Endothelial cell (in vitro differentiated cells): ENCODE data around the gene NAALADL2. TPM values are rescaled to one million over a fixed set of nuclear protein-coding genes. Genes with fewer than 3 reads are reported as not detected.

Source experiments
- DNase-seq: peaks from one replicate; pipeline ENCODE4 v3.0.0; 2021; ENCODE audit warnings: low spot score
- H3K27ac Mint-ChIP-seq: one replicate; pipeline ENCODE4 v1.8.0; 2021; ENCODE audit warnings: mixed read lengths, inconsistent platforms; ENCODE audit not compliant: unreplicated experiment
- H3K27me3 Mint-ChIP-seq: one replicate; pipeline ENCODE4 v1.8.0; 2021; ENCODE audit warnings: mild to moderate bottlenecking, moderate library complexity, mixed read lengths, inconsistent platforms; ENCODE audit not compliant: unreplicated experiment
- H3K36me3 Mint-ChIP-seq: one replicate; pipeline ENCODE4 v1.8.0; 2021; ENCODE audit warnings: mild to moderate bottlenecking, low read depth, mixed read lengths, inconsistent platforms; ENCODE audit not compliant: unreplicated experiment
- H3K4me1 Mint-ChIP-seq: one replicate; pipeline ENCODE4 v1.8.0; 2021; ENCODE audit warnings: mild to moderate bottlenecking, mixed read lengths, inconsistent platforms; ENCODE audit not compliant: unreplicated experiment
- H3K4me3 Mint-ChIP-seq: one replicate; pipeline ENCODE4 v1.8.0; 2021; ENCODE audit warnings: mild to moderate bottlenecking, mixed read lengths, inconsistent platforms; ENCODE audit not compliant: unreplicated experiment
- H3K9me3 Mint-ChIP-seq: one replicate; pipeline ENCODE4 v1.8.0; 2021; ENCODE audit warnings: mixed read lengths, inconsistent platforms; ENCODE audit not compliant: unreplicated experiment
- total RNA-seq: library from RNA; stranded (reverse); fragmentation: NEBNext Ultra II Directional; extraction: Animal tissue kit (Norgen Biotek cat#: 25700); gene quantifications from one replicate; pipeline ENCODE4 v1.2.1, GENCODE V29; 2021; ENCODE audit not compliant: unreplicated experiment
- TF ChIP-seq, protein P1 (sequence below): fragments of 200-600 bp; sonication (generic); IDR thresholded peaks from one replicate; pipeline ENCODE4 v1.5.0; 2021; ENCODE audit warnings: antibody characterized with exemption; ENCODE audit not compliant: unreplicated experiment

NAALADL2 gene
- total RNA-seq, 1 donor from 2014 or later, result 3.5 TPM

DNA sequence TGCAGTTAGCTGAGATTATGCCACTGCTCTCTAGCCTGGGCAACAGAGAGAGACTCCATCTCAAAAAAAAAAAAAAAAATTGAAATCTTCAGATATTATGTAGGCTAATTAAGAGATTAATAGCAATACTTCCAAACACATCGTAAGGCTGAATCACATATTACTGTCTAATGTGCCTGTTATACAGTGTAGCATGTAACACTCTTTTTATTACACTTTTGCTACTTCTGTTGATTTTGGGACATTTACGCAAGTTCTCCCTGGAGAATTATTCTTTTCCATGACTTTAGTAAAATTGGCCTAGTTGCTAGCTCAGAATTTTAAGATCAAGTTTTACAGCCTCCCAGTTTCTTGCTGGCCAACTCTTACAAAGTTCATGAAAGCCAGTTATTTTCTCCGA lies 605.2 kb downstream of the NAALADL2 start:
- no peak for DNase-seq
- Mint-ChIP-seq H3K4me1 (no peaks in the 10 kb centered on the region), H3K9me3 (no peaks in the 10 kb centered on the region), H3K27me3 (no peaks in the 10 kb centered on the region), H3K4me3 (no peak overlapping the region), H3K27ac (no peak overlapping the region), H3K36me3 (no peaks in the 10 kb centered on the region)
- TF ChIP-seq, protein P1, sequence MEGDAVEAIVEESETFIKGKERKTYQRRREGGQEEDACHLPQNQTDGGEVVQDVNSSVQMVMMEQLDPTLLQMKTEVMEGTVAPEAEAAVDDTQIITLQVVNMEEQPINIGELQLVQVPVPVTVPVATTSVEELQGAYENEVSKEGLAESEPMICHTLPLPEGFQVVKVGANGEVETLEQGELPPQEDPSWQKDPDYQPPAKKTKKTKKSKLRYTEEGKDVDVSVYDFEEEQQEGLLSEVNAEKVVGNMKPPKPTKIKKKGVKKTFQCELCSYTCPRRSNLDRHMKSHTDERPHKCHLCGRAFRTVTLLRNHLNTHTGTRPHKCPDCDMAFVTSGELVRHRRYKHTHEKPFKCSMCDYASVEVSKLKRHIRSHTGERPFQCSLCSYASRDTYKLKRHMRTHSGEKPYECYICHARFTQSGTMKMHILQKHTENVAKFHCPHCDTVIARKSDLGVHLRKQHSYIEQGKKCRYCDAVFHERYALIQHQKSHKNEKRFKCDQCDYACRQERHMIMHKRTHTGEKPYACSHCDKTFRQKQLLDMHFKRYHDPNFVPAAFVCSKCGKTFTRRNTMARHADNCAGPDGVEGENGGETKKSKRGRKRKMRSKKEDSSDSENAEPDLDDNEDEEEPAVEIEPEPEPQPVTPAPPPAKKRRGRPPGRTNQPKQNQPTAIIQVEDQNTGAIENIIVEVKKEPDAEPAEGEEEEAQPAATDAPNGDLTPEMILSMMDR, result no peak

DNA sequence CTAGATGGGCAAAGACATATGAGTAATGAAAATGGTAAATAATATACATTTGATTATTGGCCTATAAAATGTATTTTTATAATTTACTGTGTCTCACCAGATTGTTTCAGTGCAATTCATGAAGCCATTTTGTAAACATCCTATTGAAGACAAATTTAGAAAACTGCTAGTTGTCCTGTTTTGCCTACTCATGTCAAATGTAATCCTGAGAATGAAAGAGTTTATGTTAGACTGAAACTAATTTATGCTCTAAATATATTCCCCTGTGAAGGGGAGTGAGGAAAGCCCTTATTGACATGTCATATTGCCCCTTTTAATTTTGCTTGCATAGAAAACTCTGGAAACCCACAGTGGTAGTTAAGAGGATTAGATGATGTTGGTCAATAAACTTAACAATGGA lies 610.0 kb downstream of the NAALADL2 start:
- no peak for DNase-seq
- Mint-ChIP-seq H3K36me3 (no peaks in the 10 kb centered on the region), H3K4me3 (no peak overlapping the region), H3K9me3 (no peaks in the 10 kb centered on the region), H3K27ac (no peak overlapping the region), H3K27me3 (no peaks in the 10 kb centered on the region), H3K4me1 (no peaks in the 10 kb centered on the region)
- TF ChIP-seq, protein P1, result no peak

DNA sequence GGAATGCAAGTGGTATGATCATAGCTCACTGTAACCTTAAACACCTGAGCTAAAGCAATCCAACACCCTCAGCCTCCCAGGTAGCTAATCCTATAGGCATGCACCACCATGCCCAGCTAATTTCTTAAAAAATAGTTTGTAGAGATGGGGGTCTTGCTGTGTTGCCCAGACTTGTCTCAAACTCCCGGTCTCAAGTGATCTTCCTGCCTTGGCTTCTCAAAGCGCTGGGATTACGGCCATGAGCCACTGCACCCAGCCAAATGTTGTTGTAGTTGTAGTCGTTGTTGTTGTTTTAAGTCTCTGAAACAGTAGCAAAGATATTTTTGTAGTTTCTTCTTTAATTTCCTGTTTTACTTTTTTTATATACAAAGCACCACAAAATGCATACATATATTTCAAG lies 616.6 kb downstream of the NAALADL2 start:
- no peaks in the 10 kb centered on the region for H3K27me3 Mint-ChIP-seq
- H3K27ac Mint-ChIP-seq, result no peak overlapping the region
- no peaks in the 10 kb centered on the region for H3K9me3 Mint-ChIP-seq
- TF ChIP-seq, protein P1, result no peak
- DNase-seq, result no peak
- H3K4me3 Mint-ChIP-seq, result no peak overlapping the region
- H3K4me1 Mint-ChIP-seq, result no peaks in the 10 kb centered on the region
- no peaks in the 10 kb centered on the region for H3K36me3 Mint-ChIP-seq

DNA sequence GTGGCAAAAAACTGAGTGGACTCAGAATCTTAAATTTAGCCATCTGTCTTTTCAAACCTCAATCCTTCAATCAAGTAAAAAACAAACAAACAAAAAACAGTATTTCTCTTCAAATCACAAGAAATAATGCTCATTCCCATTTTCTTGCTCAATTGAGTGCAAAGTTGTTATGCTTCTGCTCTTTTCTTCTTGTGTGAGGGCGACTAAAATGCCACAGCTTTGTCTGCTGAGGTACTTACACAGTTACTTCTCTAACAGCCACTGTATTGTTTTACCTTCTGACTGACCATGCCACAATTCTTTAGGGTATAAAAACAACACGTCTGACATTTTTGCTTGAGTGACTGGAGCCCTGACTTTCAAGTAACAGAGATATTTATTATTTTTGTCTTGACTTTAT lies 617.4 kb downstream of the NAALADL2 start:
- Mint-ChIP-seq H3K4me3 (no peak overlapping the region), H3K27ac (no peak overlapping the region), H3K27me3 (no peaks in the 10 kb centered on the region), H3K36me3 (no peaks in the 10 kb centered on the region), H3K9me3 (no peaks in the 10 kb centered on the region), H3K4me1 (no peaks in the 10 kb centered on the region)
- no peak for DNase-seq
- TF ChIP-seq, protein P1, result no peak

DNA sequence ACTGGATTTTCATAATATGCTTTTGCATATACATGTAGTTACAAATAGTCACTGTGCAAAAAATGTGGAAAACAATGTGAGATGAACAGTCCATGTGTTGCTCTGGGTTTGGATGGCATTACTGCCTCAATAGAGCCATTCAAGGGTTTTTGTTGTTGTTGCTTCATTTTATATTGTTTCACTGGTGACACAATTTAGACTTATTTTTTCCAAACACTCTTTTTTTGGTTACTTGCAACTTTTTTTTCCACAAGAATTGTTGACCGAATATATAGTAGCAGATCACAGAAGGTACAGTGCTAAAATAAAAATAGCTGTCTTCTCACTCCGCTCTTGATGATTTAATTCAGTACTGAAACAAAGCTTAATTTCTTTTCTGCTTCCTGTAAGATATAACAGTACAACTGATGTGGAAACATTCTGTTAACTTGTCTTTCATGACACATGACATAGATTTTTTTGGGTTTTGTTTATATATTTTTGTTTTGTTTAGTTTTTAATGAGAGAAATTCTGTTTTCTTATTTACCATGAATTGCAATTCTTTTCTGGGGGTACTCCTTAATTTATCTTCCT lies 618.6 kb downstream of the NAALADL2 start:
- Mint-ChIP-seq H3K4me3 (no peak overlapping the region), H3K27me3 (no peaks in the 10 kb centered on the region), H3K36me3 (no peaks in the 10 kb centered on the region), H3K9me3 (no peaks in the 10 kb centered on the region), H3K27ac (no peak overlapping the region), H3K4me1 (no peaks in the 10 kb centered on the region)
- TF ChIP-seq, protein P1, result no peak
- DNase-seq, result no peak
